IPS-NIHi11 (cell line): ENCODE measurements around the gene TRPM5.

Experiments
- DNase-seq: peaks from one replicate; pipeline ENCODE4 v3.0.0; 2012; ENCODE audit warnings: mixed read lengths, low spot score

Gene TRPM5

DNA sequence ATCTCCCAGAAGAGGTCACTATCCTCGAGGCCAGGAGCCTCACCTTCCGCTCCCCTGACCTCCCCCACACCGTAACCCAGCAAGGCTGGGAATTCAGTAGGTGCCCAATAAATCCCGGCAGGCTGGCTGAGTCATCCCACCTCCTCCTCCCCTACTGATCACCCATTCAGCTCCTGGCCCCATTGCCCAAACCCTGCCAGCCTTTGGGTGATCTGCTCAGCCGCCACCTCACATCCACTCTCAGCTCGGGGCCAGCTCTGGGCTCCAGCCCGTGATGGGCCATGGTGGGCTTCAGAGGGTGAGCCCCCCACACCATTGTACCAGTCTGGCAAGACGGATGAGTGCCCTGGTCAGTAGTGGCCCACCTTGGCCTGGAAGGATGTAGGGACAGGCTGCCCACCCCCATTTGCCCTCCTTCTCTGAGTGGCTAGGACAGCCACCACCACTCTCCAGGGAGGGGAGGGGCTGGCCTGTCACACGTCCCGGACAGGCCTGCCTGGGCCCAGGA is 8.2 kb downstream of the TRPM5 start:
- no peak for DNase-seq

DNA sequence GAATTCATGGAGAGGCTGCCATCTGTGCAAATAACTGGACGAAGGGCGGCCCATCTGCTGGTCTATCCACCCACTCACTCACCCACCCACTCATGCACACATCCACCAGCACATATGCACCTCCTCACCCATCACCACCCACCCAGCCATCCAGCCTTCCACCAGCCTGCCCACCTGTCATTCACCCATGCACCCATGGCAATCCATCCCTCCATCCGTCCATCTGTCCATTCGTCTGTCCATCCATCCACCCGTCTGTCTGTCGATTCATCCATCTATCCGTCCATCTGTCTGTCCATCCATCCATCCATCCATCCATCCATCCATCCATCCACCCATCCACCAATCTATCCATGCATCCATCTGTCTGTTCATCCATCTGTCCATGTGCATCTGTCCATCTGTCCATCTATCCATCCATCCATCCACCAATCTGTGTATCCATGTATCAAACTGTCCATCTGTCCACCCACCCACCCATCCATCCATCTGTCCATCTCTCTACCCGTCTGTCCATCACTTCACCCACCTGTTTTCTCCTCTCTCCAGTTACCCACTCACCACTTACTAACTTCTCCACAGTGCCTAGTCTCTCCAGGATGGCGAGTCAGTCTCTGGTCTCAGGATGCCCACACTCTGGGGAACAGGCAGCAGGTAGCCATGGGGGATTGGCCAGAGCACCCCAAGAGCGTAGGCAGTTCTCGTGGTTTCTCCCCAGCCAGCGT is 8.9 kb downstream of the TRPM5 start:
- DNase-seq: no peak

DNA sequence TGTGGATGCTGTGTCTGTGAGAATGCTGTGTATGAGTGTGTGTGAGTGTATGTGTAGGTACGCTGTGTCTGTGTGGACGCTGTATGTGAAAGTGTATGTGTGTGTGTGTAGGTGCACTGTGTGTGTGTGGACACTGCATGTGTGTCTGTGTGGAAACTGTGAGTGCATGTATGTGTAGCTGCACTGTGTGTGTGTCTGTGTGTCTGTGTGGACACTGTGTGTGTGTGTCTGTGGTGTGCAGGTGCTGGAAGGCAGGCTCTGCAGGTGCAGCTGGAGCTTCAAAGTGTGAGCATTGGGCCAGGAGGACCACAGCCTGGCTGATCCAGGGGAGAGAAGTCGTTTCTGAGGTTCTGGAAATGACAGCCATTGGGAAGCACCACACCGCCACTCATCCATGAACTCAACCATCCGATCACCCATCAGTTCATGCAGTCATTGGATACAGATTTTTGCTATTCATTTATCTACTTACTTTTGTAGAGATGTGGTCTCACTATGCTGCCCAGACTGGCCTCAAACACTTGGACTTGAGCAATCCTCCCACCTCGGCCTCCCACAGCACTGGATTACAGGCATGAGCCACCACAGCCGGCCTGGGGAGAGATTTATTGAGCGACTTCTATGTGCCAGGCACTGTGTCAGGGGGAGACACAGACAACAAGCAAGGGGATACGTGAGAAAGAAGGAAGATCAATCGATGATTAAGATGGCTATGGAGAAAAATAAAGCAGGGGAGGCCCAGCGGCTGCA is 9.6 kb downstream of the TRPM5 start:
- peak; percentile 4 for DNase-seq

DNA sequence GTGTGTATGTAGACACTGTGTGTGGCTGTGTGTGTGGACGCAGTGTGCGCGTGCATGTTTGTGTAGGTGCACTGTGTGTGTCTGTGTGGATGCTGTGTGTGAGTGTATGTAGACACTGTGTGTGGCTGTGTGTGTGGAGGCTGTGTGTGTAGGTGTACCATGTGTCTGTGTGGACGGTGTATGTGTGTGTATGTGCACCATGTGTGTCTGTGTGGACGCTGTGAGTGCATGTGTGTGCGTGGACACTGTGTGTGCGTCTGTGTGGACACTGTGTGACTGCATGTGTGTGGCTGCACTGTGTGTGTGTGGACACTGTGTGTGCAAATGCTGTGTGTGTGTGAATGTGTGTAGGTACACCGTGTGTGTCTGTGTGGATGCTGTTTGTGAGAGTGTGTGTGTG is 10.3 kb downstream of the TRPM5 start:
- DNase-seq: no peak

DNA sequence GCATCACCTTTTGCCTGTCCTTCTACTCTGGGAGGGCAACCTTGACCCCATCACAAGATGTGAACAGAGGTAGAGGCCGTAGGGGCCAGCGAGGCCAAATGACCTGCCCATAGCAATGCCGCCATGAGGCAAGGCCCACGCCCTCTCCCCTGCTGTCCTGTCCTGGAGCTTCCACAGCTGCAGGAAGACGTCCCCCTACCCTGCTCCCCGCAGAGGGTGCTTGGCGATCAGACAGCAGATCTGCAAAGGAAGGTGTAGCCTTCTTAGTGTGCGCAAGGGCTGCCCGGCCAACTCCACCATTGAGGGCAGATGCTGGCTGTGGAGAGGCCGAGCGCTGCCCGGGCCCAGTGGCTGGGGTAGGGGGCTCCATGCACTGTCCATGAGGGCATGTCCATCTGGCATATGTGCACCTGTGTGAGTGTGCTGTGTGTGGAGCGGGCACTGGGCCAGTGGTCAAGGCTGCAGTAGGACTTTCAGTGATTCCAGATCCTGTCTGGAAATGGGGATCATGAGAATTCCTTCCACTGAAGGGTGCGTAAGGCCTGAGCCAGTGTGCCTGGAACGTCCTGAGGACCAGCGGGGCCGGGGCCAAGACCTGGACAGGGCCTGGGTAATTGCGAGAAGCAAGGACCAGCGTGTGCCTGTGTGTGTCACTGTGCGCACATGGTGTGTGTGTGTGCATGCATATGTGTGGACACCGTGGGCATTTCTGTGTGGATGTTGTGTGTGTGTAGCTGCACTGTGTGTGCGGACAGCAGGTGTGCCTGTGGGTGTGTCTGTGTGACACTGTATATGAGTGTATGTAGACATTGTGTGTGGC is 11.0 kb downstream of the TRPM5 start:
- no peak for DNase-seq

DNA sequence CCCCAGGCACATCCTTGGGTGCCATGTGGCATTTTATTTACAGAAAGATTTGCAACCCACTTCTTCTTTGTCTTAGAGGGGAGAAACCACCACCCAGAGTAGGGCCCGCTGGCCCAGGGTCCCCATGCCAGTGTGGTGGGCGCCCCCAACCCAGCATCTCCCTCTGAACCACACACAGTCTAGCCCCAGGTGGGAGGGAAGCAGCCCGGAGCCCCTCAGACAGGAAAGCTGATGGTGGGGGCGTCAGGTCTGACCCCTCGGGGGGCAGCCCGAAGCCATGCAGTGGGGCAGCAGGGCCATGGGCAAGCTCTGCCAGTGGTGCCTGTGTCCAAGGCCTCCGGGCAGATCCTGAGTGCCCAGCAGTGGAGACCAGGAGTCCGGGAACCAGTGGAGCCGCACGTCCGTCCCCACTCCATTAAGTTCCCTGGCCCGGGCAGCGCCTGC is 11.7 kb downstream of the TRPM5 start:
- no peak for DNase-seq

DNA sequence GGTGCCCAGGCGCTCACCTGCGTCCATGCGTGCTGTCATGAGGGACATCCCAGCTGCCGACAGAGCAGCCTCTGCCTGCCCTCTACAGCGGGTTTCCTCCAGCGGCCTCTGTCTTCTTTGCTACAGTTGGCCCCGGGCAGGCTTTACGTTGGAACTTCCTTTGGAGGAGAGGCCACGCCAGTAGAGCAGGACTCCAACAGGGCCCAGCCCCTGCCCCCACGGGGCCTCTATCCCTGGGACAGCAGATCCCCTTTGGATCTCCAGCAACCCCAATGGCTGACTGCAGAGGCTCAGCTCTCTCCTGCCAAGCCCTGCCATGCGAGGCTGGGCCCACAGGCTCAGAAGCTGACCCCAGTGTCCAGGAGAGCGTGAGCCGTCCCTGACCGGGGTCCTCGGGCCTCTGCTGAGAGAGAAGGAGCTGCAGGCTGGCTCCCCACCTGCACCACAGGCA is 12.1 kb downstream of the TRPM5 start:
- DNase-seq: no peak

DNA sequence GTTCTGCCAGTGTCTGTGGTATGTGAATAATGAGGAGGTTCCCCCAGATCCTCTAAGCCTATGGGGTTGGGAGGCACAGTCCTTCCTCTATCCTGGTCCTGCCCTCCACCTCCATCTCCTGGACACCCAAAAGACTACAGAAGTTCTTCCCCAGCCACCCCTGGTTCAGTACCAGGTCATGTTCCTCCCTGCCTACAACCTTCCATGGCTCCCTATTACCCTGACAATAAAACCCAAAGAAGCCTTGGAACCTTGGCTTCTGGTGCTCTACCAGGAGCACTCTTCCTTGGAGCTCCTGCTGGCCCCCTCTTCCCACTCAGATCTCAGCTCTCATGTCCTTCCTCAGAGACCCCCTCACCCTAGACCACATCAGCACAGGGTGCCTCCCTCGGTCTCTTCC is 12.9 kb downstream of the TRPM5 start:
- DNase-seq: no peak

DNA sequence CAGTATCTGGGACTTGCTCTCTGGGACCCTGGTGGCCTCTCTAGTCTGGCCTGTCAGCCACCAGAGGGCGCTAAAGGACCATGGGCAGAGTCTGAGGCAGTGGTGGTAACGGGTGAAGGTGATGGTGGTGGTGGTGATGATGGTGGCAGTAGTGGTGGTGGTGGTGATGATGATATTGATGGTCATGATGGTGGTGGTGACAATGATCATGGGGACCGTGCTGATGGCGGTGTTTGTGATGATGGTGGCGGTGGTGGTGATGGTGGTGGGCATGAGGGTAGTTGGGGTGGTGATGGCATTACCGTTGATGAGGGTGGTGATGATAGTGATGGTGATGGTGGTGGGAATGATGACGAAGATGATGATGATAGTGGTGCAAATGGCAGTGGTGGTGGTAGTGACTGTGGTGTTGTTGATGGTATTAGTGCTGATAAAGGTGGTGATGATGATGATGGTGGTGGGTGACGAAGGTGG is 16.0 kb downstream of the TRPM5 start:
- DNase-seq: peak; percentile 81

DNA sequence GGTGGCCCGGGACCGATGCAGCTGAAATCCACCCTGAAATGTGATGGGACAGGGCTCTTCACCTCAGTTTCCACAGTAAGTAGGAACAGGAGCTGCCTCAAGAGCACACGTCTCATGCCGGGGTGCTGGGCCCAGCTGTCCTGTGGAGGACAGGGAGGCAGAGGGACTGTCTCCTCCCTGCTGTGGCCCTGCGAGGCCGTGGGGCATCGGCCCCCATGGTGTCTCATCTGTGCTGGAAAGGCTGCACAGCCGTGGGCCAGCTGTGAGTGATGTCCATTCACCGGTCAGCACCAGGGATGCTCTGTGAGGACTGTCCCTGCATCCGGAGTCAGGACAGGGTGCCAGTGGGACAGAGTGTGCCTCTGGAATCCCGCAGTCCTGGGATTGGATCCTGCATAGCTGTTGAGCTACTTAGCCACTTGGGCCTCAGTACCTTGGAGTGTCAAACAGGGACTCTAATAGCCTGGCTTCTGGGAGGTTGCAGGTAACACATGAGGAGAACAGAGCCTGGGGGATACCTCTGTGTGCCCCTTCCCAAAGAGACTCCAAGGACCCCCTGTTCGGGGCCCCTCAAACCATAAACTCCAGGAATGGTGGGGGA is 16.5 kb downstream of the TRPM5 start:
- DNase-seq: no peak

DNA sequence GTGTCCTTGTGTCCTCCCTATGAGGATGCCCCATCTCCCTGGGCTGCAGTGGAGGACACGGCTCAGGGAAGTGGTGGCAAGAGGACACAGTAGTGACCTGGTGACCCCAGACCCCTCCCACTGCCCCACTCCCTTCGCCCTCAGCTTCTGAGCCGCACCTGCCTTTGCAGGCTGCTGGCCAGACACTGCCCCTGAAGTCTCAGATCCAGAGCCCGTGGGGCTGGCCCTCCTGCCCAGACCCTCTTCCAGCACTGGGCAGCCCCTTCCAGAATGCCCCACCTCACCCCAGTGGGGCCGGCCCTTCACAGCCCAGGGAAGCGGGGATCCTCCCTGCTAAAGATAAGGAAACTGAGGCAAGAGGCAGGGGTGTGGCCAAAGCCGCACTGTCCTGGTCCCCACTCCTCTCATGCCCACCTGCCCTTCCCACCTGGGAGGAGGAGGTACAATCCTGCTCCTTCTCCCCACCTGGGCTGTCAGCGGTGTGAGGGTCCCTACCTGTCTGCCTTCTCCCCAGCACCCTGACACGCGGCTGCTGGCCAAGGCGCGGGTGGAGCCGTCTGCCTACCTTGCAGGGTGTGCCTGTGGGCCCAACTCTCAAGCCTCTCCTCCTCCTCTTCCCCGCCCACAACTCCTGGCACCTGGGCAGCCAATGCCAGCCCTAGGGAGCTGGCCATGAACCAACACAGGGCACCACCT is 17.3 kb downstream of the TRPM5 start:
- no peak for DNase-seq

DNA sequence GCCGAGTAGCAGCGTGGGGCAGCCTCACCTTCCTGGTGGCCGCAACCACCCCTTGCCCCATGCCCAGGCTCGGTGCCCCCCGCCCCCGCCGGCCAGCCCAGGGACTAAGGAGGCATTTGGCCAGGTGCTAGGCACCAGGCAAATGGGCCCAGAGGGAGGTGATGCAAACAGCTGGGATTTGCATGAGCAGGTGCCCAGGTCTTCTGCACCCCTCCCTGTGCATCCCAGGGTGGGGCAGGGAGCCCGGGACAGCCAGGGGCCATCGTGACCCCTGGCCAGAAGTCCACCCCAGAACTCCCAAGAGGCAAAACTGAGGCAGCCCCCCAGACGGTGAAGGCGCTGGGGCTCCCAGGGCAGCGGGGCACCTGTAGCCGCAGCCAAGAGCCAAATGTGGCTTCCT is 18.1 kb downstream of the TRPM5 start:
- DNase-seq: no peak

DNA sequence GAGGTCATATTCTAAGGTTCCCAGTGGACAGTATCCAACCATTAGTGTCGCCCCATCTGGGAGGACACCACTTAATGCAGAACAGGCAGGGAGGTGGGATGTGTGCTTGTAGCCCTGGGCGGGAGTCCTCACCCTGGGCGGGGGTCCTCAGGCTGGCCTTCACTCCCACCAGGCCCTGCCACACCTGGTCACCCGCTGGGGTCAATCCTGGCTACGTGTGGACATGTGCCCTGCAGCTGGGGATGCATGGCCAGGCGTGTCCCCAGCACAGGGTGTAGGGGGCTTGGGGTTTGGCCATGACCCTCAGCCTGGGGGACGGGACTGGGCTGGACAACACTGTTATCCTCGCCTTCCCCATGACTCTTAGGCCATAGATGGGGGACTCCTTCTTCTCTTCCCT is 18.8 kb downstream of the TRPM5 start:
- no peak for DNase-seq

DNA sequence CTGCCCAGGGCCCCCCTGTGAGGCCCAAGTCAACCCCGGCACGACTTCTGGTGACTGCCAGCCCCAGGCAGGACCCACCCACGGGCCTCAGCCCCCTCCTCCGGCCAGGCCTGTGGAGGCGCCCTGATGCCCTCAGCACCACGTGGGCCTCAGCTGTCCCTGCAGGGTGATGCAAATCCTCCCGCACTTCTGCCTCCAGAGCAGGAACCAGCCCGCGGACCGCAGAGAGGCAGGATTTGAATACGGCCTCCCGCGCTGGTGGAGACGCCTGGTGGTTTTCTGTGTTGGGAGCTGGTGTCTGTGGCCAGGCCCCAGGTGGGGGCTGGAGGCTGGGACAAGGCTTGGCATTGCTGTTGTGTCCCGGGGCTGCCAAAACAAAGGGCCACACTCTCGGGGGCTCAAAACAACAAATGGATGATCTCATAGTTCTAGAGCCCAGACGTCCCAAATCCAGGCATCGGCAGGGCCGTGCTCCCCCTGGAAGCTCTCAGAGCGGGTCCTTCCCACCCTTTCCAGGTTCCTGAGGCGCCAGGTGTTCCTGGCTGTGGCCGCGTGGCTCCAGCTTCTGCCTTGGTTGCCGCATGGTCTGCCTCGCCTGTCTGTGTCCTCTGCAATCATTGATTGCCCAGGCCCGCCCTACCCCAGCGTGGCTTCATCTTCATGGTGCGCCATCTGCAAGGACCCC is 19.4 kb downstream of the TRPM5 start:
- no peak for DNase-seq

DNA sequence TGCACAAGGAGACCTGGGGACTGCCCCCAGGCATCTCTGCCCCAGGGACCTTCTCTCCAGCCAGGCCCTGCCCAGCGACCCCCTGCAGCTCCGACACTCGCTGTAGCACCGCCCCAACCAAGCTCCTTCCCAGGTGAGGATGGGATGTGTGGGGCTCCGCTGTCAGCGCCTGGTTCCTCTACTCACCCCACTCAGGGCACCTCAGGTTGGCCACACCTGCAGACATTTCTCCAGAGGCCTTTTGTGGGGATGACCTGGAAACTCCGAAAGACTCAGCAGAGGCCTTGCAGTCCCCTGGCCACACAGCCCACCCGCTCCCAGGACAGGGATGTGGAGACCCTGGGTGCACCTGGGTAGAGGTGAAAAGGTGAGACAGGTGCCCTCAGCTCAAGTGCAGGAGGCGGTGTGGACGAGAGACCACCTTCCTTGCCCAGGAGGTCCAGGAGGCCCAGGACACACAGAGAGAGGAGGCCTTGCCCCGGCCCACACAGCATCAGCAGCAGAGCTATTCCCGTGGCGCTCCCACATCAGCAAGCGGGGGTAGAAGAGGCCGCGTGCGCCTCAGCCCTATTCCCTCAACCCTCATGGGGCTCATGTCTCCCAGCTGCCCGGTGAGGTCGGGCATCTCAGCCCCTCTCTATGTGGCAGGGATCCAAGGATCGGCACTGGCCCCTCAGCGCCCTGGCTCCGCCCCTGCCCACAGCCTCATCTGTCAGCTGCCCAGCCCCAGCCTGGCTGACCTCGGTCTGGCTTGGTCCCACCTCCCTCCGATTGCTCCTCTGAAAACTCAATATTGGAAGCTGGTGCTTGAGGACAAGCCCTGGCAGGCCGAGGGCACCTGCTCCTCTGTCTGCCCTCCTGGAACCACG is 20.9 kb downstream of the TRPM5 start:
- DNase-seq: no peak

DNA sequence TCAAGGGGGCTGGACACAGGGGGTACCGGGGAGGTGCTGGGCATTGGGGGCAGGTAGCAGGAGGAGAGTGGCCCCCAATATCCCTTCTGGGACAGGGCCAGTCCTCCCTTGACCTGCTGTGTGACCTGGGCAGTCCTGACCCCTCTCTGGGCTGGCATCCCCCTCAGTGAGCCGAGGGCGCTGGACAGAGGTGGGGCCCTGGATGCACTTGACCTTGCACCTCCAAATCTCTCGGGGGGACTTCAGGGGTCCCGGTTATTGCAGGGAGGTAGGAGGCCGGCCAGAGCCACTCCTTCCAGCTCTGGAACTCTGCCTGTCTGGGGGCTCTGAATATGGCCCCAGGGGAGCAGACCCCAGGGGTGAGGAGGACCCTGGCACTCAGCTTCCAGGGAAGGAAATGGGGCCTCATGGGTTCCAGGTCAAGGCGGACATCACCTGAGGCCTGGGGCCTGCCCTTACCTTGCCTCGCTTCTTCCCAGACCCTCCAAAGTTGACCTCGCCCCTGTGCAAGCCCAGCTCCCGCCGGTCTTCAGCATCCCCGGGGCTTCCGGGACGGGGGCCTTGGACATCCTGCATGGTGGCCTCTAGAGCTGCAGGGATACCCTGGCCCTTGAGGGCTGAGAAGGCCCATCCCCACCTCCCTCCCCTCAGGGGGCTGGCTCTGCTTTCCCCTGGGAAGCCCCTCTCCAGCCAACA is 21.7 kb downstream of the TRPM5 start:
- DNase-seq: no peak

DNA sequence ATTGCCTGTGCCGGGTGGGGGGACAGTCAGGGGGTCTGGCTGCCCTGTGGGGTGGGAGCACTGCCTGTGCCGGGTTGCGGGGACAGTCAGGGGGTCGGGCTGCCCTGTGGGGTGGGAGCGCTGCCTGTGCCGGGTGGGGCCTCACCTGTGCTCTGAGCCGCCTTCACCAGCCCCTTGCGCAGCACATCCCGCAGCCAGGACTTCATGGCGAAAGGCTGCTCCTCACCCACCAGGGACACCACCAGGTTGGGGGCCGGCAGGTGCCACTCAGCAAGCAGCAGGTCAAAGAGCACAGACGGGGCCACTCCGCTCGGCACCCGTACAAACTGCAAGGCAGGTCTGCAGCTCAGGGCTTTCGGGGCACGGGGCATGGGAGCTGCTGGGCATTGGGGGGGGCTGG is 22.3 kb downstream of the TRPM5 start:
- no peak for DNase-seq

DNA sequence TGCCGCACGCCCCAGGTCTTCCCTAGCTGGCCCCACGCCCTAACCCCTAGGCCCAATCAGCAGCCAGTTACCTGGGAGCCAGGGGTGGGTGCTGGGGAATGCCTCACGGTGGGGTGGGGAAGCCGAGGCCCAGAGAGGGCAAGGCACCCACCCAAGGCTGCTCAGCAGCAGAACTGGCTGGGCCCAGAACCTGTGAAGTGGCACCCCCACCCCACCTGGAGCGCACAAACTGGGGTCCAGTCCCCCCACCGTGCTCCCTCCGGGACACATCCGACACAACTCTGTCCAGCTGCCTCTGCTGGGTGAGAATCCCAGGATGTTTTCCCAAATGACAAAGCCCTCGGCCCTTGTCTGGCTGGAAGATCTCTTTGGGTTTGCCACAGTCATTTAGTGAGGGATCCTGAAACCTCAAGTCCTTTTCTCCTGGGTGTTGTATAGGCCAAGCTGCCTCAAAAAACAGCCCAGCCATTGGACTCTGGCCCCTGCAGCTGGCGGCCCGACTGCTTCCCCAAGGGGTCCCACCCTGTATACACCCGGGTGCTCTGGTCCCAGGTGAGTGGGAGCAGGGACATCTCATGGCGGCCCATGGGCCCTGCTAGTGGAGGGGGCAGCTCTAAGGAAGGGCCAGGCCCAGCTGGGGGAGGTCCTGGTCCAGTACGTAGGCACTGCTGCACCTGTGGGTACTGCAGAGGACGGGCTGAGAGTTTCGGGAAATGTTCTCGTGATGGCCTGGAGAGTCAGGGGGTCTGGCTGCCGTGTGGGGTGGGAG is 22.9 kb downstream of the TRPM5 start:
- DNase-seq: no peak
